H1 (cell line): Measurements from ENCODE around the gene ZNF366. TPM values are rescaled to one million over a fixed set of nuclear protein-coding genes. Genes with fewer than 3 reads are reported as not detected.

Source experiments
- EP300 ChIP-seq, 2 experiments: IDR thresholded peaks; 1 replicate in 1 of 2; 2 replicates in 1 of 2; pipeline ENCODE4 v1.6.1; 2011 to 2012; ENCODE audit warnings: low read depth in 2 of 2, low read length in 2 of 2, mild to moderate bottlenecking in 2 of 2, borderline replicate concordance in 1 of 2, inconsistent platforms in 1 of 2, moderate library complexity in 1 of 2
- GTF2F1 ChIP-seq: IDR thresholded peaks from 2 replicates; pipeline ENCODE4 v1.6.1; 2012; ENCODE audit warnings: low read depth, low read length, improper control_type of control experiment, borderline replicate concordance
- HDAC2 ChIP-seq, 2 experiments: fragments of 300-600 bp in 1 of 2; sonication (generic) in 1 of 2; IDR thresholded peaks; 2 replicates each; pipeline ENCODE4 v1.6.1; 2011 to 2012; ENCODE audit warnings: low read depth in 2 of 2, low read length in 2 of 2, mild to moderate bottlenecking in 2 of 2, moderate library complexity in 2 of 2, borderline replicate concordance in 1 of 2, inconsistent platforms in 1 of 2
- MAFK ChIP-seq: IDR thresholded peaks from 2 replicates; pipeline ENCODE4 v1.6.1; 2012; ENCODE audit warnings: low read depth, mild to moderate bottlenecking, improper control_type of control experiment, low read length
- NANOG ChIP-seq: IDR thresholded peaks from 2 replicates; pipeline ENCODE4 v1.6.1; 2011; ENCODE audit warnings: low read length, low read depth, mild to moderate bottlenecking, inconsistent platforms; ENCODE audit not compliant: insufficient read depth, poor library complexity, severe bottlenecking
- SIX5 ChIP-seq: IDR thresholded peaks from 2 replicates; pipeline ENCODE4 v1.6.1; 2011; ENCODE audit warnings: mild to moderate bottlenecking, low read depth, low read length
- ZNF274 ChIP-seq: IDR thresholded peaks from 2 replicates; pipeline ENCODE4 v1.7.0; 2012; ENCODE audit warnings: low read length, borderline replicate concordance; ENCODE audit errors: extremely low read depth
- polyA plus RNA-seq, 7 experiments: library from polyadenylated mRNA; depleted of rRNA in 3 of 7; stranded (reverse) in 5 of 7; unstranded in 2 of 7; fragments of >200 nt in 5 of 7; fragments of 200-250 nt in 2 of 7; gene quantifications; 1 replicate in 5 of 7; 2 replicates in 1 of 7; 4 replicates in 1 of 7; pipeline versions ENCODE4 v1.2.1 to v1.2.3, GENCODE V29; 2011 to 2013; ENCODE audit warnings: missing spikeins in 2 of 7, mixed read lengths in 2 of 7
- total RNA-seq: library from RNA; stranded (reverse); fragmentation: NEBNext Ultra II Directional; extraction: Animal tissue kit (Norgen Biotek cat#: 25700); gene quantifications from 2 replicates; pipeline ENCODE4 v1.2.1, GENCODE V29; 2021
- TF ChIP-seq, protein P1 (sequence below): IDR thresholded peaks from 2 replicates; pipeline ENCODE4 v1.6.1; 2011; ENCODE audit warnings: low read depth, mild to moderate bottlenecking, low read length; ENCODE audit not compliant: insufficient read depth

ZNF366 gene
- total and polyA plus RNA-seq, 2 of the 8 experiments (the other 6 are each of a cell fraction or from before 2014, with no cell fraction given) = not detected

DNA sequence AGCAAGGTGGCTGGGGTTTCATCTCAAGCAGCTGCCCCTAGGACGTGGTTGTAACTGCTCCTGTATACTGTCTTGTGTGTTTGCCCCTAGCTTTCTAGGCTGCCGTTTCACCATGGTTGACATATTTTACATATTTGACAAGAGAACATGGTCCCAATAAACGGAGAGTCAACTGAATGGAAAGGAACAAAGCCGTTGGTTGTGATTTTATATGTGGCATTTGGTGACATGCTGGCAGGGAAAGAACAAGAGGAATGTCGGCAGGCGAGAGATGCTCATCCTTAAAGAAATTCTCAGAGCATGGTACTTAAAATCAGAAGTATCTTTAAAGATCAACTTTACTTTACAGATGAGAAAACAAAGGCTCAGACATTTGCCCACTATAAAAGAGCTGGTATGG lies 11.8 kb downstream of the ZNF366 start (continued):
- no peak for TF ChIP-seq MAFK
- no peak for TF ChIP-seq HDAC2 (IDR thresholded peaks at IDR 0.05; ENCODE audit: borderline replicate concordance in 1 of 2, low read depth in 2 of 2, low read length in 2 of 2)
- TF ChIP-seq ZNF274 = no peak
- no peak for TF ChIP-seq EP300 (IDR thresholded peaks at IDR 0.05; ENCODE audit: borderline replicate concordance in 1 of 2, low read depth in 2 of 2, low read length in 2 of 2)
- no peak for TF ChIP-seq GTF2F1
- TF ChIP-seq SIX5 = no peak
- TF ChIP-seq, protein P1, sequence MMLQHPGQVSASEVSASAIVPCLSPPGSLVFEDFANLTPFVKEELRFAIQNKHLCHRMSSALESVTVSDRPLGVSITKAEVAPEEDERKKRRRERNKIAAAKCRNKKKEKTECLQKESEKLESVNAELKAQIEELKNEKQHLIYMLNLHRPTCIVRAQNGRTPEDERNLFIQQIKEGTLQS = no peak
- no peak for TF ChIP-seq NANOG
